Hematopoietic multipotent progenitor cell treated with erythropoietin and hydrocortisone succinate and interleukin-3 and kit ligand, for 15 days (in vitro differentiated cells): Measurements from ENCODE around the gene GPC1.

ENCODE experiments used
- DNase-seq: peaks from one replicate; pipeline ENCODE4 v3.0.0-alpha.2; 2015; ENCODE audit warnings: low spot score

The GPC1 gene

GRCh38 chr2:240456447-240457222, 21.2 kb downstream of the GPC1 start:
- DNase-seq, result no peak

GRCh38 chr2:240457223-240458043, 22.0 kb downstream of the GPC1 start:
- DNase-seq, result no peak

- no peak for DNase-seq
These were observed 22.8 kb downstream of the GPC1 start for GRCh38 chr2:240458044-240458899.

GRCh38 chr2:240458900-240459391, 23.5 kb downstream of the GPC1 start:
- no peak for DNase-seq

GRCh38 chr2:240459401-240460252, 24.2 kb downstream of the GPC1 start:
- no peak for DNase-seq

- DNase-seq, result no peak
These were observed 24.8 kb downstream of the GPC1 start for GRCh38 chr2:240460253-240460711.

- DNase-seq, result no peak
These were observed 25.4 kb downstream of the GPC1 start for GRCh38 chr2:240460781-240461431.

GRCh38 chr2:240461471-240462072, 26.1 kb downstream of the GPC1 start:
- DNase-seq, result no peak

- no peak for DNase-seq
These were observed 26.7 kb downstream of the GPC1 start for GRCh38 chr2:240462073-240462706.

- no peak for DNase-seq
These were observed 27.3 kb downstream of the GPC1 start for GRCh38 chr2:240462707-240463273.

GRCh38 chr2:240463274-240463865, 27.9 kb downstream of the GPC1 start:
- DNase-seq, result no peak

- no peak for DNase-seq
These were observed 28.5 kb downstream of the GPC1 start for GRCh38 chr2:240463866-240464481.

GRCh38 chr2:240464514-240465241, 29.2 kb downstream of the GPC1 start:
- DNase-seq, result no peak

- DNase-seq, result no peak
These were observed 29.9 kb downstream of the GPC1 start for GRCh38 chr2:240465268-240465764.

- no peak for DNase-seq
These were observed 30.5 kb downstream of the GPC1 start for GRCh38 chr2:240465765-240466578.

- no peak for DNase-seq
These were observed 31.2 kb downstream of the GPC1 start for GRCh38 chr2:240466579-240467148.
